ENCODE data around the gene ZNF672.
"Not testable (repeated sequence)": the region's sequence is repeated elsewhere in the genome, so short reads cannot be mapped to it uniquely, and the experiment has no call there.

The ZNF672 gene

GRCh38 chr1:248837781-248838356 is at the start of gene ZNF672:
TSS of gene ZNF672 (plus strand) at chr1:248838224. CDS start at chr1:248847275, 9,051 bp downstream.
- DNase-seq (ENCODE audit: low spot score) = peak; percentile 96
- in situ Hi-C loops (cut with MboI; ENCODE audit: low pct_unique_long_range_greater_than_20kb, low sequenced_read_pairs, unreplicated experiment) = no loop called here
- no peak for TF ChIP-seq CTCF (IDR thresholded peaks at IDR 0.05; ENCODE audit: extremely low read depth, insufficient read depth, missing control alignments)

GRCh38 chr1:248788327-248788726 is 49.7 kb upstream of the ZNF672 start:
- DNase-seq (ENCODE audit: low spot score) = no peak
- in situ Hi-C loops (cut with MboI; ENCODE audit: low pct_unique_long_range_greater_than_20kb, low sequenced_read_pairs, unreplicated experiment) = no loop called here
- TF ChIP-seq CTCF (IDR thresholded peaks at IDR 0.05; ENCODE audit: extremely low read depth, insufficient read depth, missing control alignments) = no peak

DNA sequence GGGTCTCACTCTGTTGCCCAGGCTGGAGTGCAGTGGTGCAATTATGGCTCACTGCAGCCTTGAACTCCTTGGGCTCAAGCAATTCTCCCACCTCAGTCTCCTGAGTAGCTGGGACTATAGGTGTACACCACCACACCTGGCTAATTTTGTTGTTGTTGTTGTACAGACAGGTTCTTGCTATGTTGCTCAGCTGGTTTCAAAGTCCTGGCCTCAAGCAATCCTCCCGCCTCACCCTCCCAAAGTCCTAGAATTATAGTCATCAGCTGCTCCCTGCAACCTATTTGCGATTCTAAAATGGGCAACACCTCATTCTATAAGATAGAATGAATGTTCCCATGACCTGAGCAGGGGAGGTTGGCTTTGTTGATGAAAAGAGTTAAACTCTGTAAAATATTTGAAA is 48.7 kb upstream of the ZNF672 start:
- DNase-seq (ENCODE audit: low spot score); in situ Hi-C loops (cut with MboI; ENCODE audit: low pct_unique_long_range_greater_than_20kb, low sequenced_read_pairs, unreplicated experiment): not testable (repeated sequence)

DNA sequence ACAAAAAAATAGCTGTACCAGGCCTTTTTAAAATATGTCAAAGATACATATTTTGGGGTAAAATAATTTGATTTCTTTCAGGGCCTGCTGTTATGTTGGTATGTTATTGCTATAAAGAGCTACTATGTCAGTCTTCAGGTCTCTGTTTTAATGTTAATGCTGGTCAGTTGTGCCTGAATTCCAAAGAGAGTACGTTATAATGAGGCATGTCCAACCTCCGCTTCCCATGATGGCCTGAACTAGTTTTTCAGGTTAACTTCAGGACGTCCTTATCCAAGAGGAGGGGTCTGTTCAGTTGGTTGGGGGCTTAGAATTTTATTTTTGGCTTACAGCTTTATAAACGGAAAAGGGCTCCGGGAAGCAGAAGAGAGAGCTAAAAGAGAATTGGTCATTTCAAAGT is 47.6 kb upstream of the ZNF672 start:
- in situ Hi-C loops (cut with MboI; ENCODE audit: low pct_unique_long_range_greater_than_20kb, low sequenced_read_pairs, unreplicated experiment) = no loop called here

GRCh38 chr1:248791010-248791409 is 47.0 kb upstream of the ZNF672 start:
- in situ Hi-C loops (cut with MboI; ENCODE audit: low pct_unique_long_range_greater_than_20kb, low sequenced_read_pairs, unreplicated experiment) = no loop called here
- no peak for TF ChIP-seq CTCF (IDR thresholded peaks at IDR 0.05; ENCODE audit: extremely low read depth, insufficient read depth, missing control alignments)
- no peak for DNase-seq (ENCODE audit: low spot score)

More for the DNA sequence above, 47.6 kb upstream of the ZNF672 start:
- DNase-seq (ENCODE audit: low spot score) = no peak
- no peak for TF ChIP-seq CTCF (IDR thresholded peaks at IDR 0.05; ENCODE audit: extremely low read depth, insufficient read depth, missing control alignments)

GRCh38 chr1:248792342-248792741 is 45.7 kb upstream of the ZNF672 start:
- DNase-seq (ENCODE audit: low spot score) = no peak
- no peak for TF ChIP-seq CTCF (IDR thresholded peaks at IDR 0.05; ENCODE audit: extremely low read depth, insufficient read depth, missing control alignments)
- in situ Hi-C loops (cut with MboI; ENCODE audit: low pct_unique_long_range_greater_than_20kb, low sequenced_read_pairs, unreplicated experiment) = no loop called here

GRCh38 chr1:248793592-248793991 is 44.4 kb upstream of the ZNF672 start:
- DNase-seq (ENCODE audit: low spot score) = peak; percentile 38
- no peak for TF ChIP-seq CTCF (IDR thresholded peaks at IDR 0.05; ENCODE audit: extremely low read depth, insufficient read depth, missing control alignments)
- in situ Hi-C loops (cut with MboI; ENCODE audit: low pct_unique_long_range_greater_than_20kb, low sequenced_read_pairs, unreplicated experiment) = no loop called here

DNA sequence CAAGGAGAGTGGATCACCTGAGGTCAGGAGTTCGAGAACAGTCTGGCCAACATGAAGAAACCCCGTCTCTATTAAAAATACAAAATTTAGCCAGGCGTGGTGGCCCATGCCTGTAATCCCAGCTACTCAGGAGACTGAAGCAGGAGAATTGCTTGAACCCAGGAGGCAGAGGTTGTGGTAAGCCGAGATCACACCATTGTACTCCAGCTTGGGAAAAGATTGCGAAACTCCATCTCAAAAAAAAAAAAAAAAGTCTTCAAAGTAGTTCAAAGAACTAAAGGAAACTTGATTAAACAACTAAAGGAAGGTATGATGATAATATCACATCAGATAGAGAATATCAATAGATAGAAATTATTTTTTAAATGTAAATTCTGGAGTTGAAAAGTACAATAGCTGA is 43.4 kb upstream of the ZNF672 start:
- DNase-seq (ENCODE audit: low spot score); in situ Hi-C loops (cut with MboI; ENCODE audit: low pct_unique_long_range_greater_than_20kb, low sequenced_read_pairs, unreplicated experiment): not testable (repeated sequence)
